ENCODE results near the gene MATN3. TPM values are rescaled to one million over a fixed set of nuclear protein-coding genes. Genes with fewer than 3 reads are reported as not detected.
A peak's percentile ranks its signal among the peaks of the same experiment; 100 is the strongest.
"Not testable (repeated sequence)": the region's sequence is repeated elsewhere in the genome, so short reads cannot be mapped to it uniquely, and the experiment has no call there.

MATN3 gene
- polyA plus RNA-seq, 4 donors, result 0.25 to 1.0 TPM; not detected in 2

- no peaks in the 10 kb centered on the region for H3K36me3 ChIP-seq (ENCODE audit: control insufficient read depth in 3 of 3, insufficient read depth in 2 of 3, low read depth in 1 of 3, low read length in 3 of 3)
- peak overlapping the region; percentile 86 to 99 (median 95) for H3K27ac ChIP-seq (ENCODE audit: low read depth in 1 of 3, low read length in 2 of 3)
- H3K4me1 ChIP-seq (ENCODE audit: control insufficient read depth in 3 of 3, insufficient read depth in 2 of 3, low read depth in 1 of 3, low read length in 2 of 3), result peaks cover 6 to 19% (median 12%) of the 10 kb centered on the region in 3 donors
- no peak for FAIRE-seq
- H3K4me3 ChIP-seq (ENCODE audit: low read depth in 1 of 3, low read length in 3 of 3), result peak overlapping the region in 2 of 3 donors; percentile 83 to 87
- no peaks in the 10 kb centered on the region for H3K9me3 ChIP-seq (ENCODE audit: control insufficient read depth in 2 of 2, insufficient read depth in 1 of 2, low read depth in 1 of 2, low read length in 1 of 2)
- no peaks in the 10 kb centered on the region for H3K27me3 ChIP-seq (ENCODE audit: control insufficient read depth in 3 of 3, insufficient read depth in 3 of 3, low read length in 3 of 3)
- 2 to 3% (median 3%) methylated on average over 10 of the region's 10 CpGs for WGBS, 3 donors
- peak; percentile 40 to 73 for DNase-seq
Measured at GRCh38 chr2:20052229-20052851, 39.9 kb upstream of the MATN3 start.

DNA sequence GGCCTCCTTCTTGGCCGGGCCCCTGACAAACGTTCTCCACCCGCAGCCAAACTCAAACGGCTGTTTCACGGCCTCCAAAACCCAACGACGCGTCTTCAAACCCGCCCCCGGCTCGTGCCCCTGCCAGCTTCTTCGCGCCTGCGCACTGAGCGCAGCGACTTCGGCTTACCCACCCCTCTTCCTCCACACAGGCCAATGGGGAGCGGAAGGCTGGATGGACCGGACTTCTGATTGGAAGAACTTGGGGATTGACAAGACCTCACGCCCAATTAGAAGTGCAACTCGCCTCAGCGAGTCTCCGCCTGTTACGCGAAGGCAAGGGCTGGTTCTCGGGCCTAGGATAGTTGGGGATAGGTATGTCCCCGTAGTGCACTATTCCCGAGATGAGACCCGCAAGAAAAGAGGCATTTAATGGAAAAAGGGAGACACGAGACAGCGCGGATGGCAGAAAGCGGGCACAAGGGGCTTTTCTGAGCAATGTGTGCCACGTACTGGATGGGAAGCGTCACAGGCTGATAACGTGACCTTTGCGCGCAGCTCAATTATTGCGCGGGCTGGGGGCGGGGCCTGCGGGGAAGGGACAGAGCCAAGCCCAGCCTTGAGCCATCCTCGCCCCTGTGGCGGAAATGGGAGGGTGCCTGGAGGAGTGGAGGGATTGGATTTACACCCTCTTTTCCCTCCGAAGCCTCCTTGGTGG lies 39.2 kb upstream of the MATN3 start, which contains the start of gene LAPTM4A:
TSS of gene LAPTM4A (minus strand) at position 97 of the 697 bp plus-strand sequence. CDS start 108 bp downstream, outside the sequence.
- Histone ChIP-seq H3K4me1 (ENCODE audit: control insufficient read depth in 3 of 3, insufficient read depth in 2 of 3, low read depth in 1 of 3, low read length in 2 of 3) (peaks cover 6 to 19% (median 12%) of the 10 kb centered on the region in 3 donors), H3K36me3 (ENCODE audit: control insufficient read depth in 3 of 3, insufficient read depth in 2 of 3, low read depth in 1 of 3, low read length in 3 of 3) (no peaks in the 10 kb centered on the region), H3K27me3 (ENCODE audit: control insufficient read depth in 3 of 3, insufficient read depth in 3 of 3, low read length in 3 of 3) (no peaks in the 10 kb centered on the region), H3K27ac (ENCODE audit: low read depth in 1 of 3, low read length in 2 of 3) (peak within 1 kb of the TSS; percentile 86 to 99 (median 95)), H3K9me3 (ENCODE audit: control insufficient read depth in 2 of 2, insufficient read depth in 1 of 2, low read depth in 1 of 2, low read length in 1 of 2) (no peaks in the 10 kb centered on the region), H3K4me3 (ENCODE audit: low read depth in 1 of 3, low read length in 3 of 3) (peak within 1 kb of the TSS; percentile 83 to 88 (median 87))
- peak; percentile 99 to 100 for DNase-seq
- FAIRE-seq, result no peak
- 0 to 1% (median 0%) methylated on average over 44 to 45 of the region's 45 CpGs for WGBS, 3 donors

GRCh38 chr2:20050646-20051531 lies 38.4 kb upstream of the MATN3 start:
- peak; percentile 81 to 83 for DNase-seq
- H3K4me1 ChIP-seq (ENCODE audit: control insufficient read depth in 3 of 3, insufficient read depth in 2 of 3, low read depth in 1 of 3, low read length in 2 of 3), result peaks cover 6 to 19% (median 12%) of the 10 kb centered on the region in 3 donors
- peak overlapping the region; percentile 83 to 99 (median 95) for H3K27ac ChIP-seq (ENCODE audit: low read depth in 1 of 3, low read length in 2 of 3)
- H3K4me3 ChIP-seq (ENCODE audit: low read depth in 1 of 3, low read length in 3 of 3), result peak overlapping the region; percentile 83 to 88 (median 87)
- peaks cover 0 to 2% (median 0%) of the 10 kb centered on the region in 3 donors for H3K36me3 ChIP-seq (ENCODE audit: control insufficient read depth in 3 of 3, insufficient read depth in 2 of 3, low read depth in 1 of 3, low read length in 3 of 3)
- H3K27me3 ChIP-seq (ENCODE audit: control insufficient read depth in 3 of 3, insufficient read depth in 3 of 3, low read length in 3 of 3), result no peaks in the 10 kb centered on the region
- WGBS, 3 donors, result 0 to 1% (median 1%) methylated on average over 47 of the region's 47 CpGs
- no peak for FAIRE-seq
- no peaks in the 10 kb centered on the region for H3K9me3 ChIP-seq (ENCODE audit: control insufficient read depth in 2 of 2, insufficient read depth in 1 of 2, low read depth in 1 of 2, low read length in 1 of 2)

DNA sequence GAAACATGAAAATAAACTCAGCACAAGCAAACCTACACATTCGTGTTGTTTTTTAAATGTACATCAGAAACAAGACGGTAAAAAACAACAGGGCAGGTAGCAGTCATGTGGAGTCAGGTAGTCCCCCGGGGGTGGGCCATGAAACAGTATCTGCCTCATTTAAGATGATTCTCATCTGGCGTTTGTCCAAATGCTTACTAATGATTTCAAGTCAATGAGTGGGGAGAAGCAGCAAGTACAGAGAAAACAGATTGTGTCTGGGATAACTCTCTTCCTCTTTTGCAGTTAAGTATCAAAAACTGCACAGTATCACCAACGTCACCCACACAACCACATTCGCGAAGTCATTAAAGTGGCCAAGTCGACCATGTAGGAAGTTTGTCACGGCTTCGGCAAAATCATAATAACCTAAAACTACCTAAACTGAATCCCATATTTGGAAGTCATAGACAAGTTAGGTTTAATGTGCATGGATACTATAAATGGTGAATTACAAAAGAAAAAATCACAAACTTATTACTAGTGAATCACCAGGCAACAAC lies 37.7 kb upstream of the MATN3 start:
- peaks cover 6 to 19% (median 12%) of the 10 kb centered on the region in 3 donors for H3K4me1 ChIP-seq (ENCODE audit: control insufficient read depth in 3 of 3, insufficient read depth in 2 of 3, low read depth in 1 of 3, low read length in 2 of 3)
- no peak for FAIRE-seq
- DNase-seq, result peak; percentile 34 to 43
- WGBS, 3 donors, result 0 to 2% (median 1%) methylated on average over 10 of the region's 10 CpGs
- no peaks in the 10 kb centered on the region for H3K9me3 ChIP-seq (ENCODE audit: control insufficient read depth in 2 of 2, insufficient read depth in 1 of 2, low read depth in 1 of 2, low read length in 1 of 2)
- H3K27me3 ChIP-seq (ENCODE audit: control insufficient read depth in 3 of 3, insufficient read depth in 3 of 3, low read length in 3 of 3), result no peaks in the 10 kb centered on the region
- peak overlapping the region; percentile 83 to 99 (median 95) for H3K27ac ChIP-seq (ENCODE audit: low read depth in 1 of 3, low read length in 2 of 3)
- peaks cover 0 to 2% (median 0%) of the 10 kb centered on the region in 3 donors for H3K36me3 ChIP-seq (ENCODE audit: control insufficient read depth in 3 of 3, insufficient read depth in 2 of 3, low read depth in 1 of 3, low read length in 3 of 3)
- H3K4me3 ChIP-seq (ENCODE audit: low read depth in 1 of 3, low read length in 3 of 3), result peak overlapping the region; percentile 83 to 88 (median 87)

GRCh38 chr2:20049637-20050036 lies 37.2 kb upstream of the MATN3 start:
- 4 to 11% (median 7%) methylated on average over 4 of the region's 4 CpGs for WGBS, 3 donors
- H3K4me3 ChIP-seq (ENCODE audit: low read depth in 1 of 3, low read length in 3 of 3), result peak overlapping the region in 2 of 3 donors; percentile 83 to 87

GRCh38 chr2:20048488-20049448 lies 36.3 kb upstream of the MATN3 start:
- 31 to 38% (median 35%) methylated on average over 6 of the region's 6 CpGs for WGBS, 3 donors

More at GRCh38 chr2:20049637-20050036, 37.2 kb upstream of the MATN3 start:
- H3K27me3 ChIP-seq (ENCODE audit: control insufficient read depth in 3 of 3, insufficient read depth in 3 of 3, low read length in 3 of 3), result no peaks in the 10 kb centered on the region
- DNase-seq (peak; percentile 15 to 37), FAIRE-seq (no peak)
- H3K27ac ChIP-seq (ENCODE audit: low read depth in 1 of 3, low read length in 2 of 3), result peak overlapping the region in 2 of 3 donors; percentile 70 to 95
- peaks cover 0 to 2% (median 0%) of the 10 kb centered on the region in 3 donors for H3K36me3 ChIP-seq (ENCODE audit: control insufficient read depth in 3 of 3, insufficient read depth in 2 of 3, low read depth in 1 of 3, low read length in 3 of 3)
- H3K4me1 ChIP-seq (ENCODE audit: control insufficient read depth in 3 of 3, insufficient read depth in 2 of 3, low read depth in 1 of 3, low read length in 2 of 3), result peaks cover 6 to 19% (median 12%) of the 10 kb centered on the region in 3 donors
- H3K9me3 ChIP-seq (ENCODE audit: control insufficient read depth in 2 of 2, insufficient read depth in 1 of 2, low read depth in 1 of 2, low read length in 1 of 2), result no peaks in the 10 kb centered on the region

GRCh38 chr2:20045712-20046292 lies 33.3 kb upstream of the MATN3 start:
- H3K4me1 ChIP-seq (ENCODE audit: control insufficient read depth in 3 of 3, insufficient read depth in 2 of 3, low read depth in 1 of 3, low read length in 2 of 3), result peaks cover 5 to 21% (median 18%) of the 10 kb centered on the region in 3 donors
- not testable (repeated sequence) for H3K4me3 ChIP-seq (ENCODE audit: low read depth in 1 of 3, low read length in 3 of 3); H3K27ac ChIP-seq (ENCODE audit: low read depth in 1 of 3, low read length in 2 of 3); FAIRE-seq; DNase-seq; H3K36me3 ChIP-seq (ENCODE audit: control insufficient read depth in 3 of 3, insufficient read depth in 2 of 3, low read depth in 1 of 3, low read length in 3 of 3); H3K9me3 ChIP-seq (ENCODE audit: control insufficient read depth in 2 of 2, insufficient read depth in 1 of 2, low read depth in 1 of 2, low read length in 1 of 2); H3K27me3 ChIP-seq (ENCODE audit: control insufficient read depth in 3 of 3, insufficient read depth in 3 of 3, low read length in 3 of 3)
- 71 to 75% (median 73%) methylated on average over 4 of the region's 4 CpGs for WGBS, 3 donors

More at GRCh38 chr2:20048488-20049448, 36.3 kb upstream of the MATN3 start:
- FAIRE-seq (no peak), DNase-seq (no peak)
- Histone ChIP-seq H3K27ac (ENCODE audit: low read depth in 1 of 3, low read length in 2 of 3) (peak overlapping the region; percentile 17 to 95 (median 43)), H3K36me3 (ENCODE audit: control insufficient read depth in 3 of 3, insufficient read depth in 2 of 3, low read depth in 1 of 3, low read length in 3 of 3) (peaks cover 0 to 2% (median 0%) of the 10 kb centered on the region in 3 donors), H3K9me3 (ENCODE audit: control insufficient read depth in 2 of 2, insufficient read depth in 1 of 2, low read depth in 1 of 2, low read length in 1 of 2) (no peaks in the 10 kb centered on the region), H3K27me3 (ENCODE audit: control insufficient read depth in 3 of 3, insufficient read depth in 3 of 3, low read length in 3 of 3) (no peaks in the 10 kb centered on the region), H3K4me3 (ENCODE audit: low read depth in 1 of 3, low read length in 3 of 3) (peak overlapping the region in 2 of 3 donors; percentile 83 to 87), H3K4me1 (ENCODE audit: control insufficient read depth in 3 of 3, insufficient read depth in 2 of 3, low read depth in 1 of 3, low read length in 2 of 3) (peaks cover 6 to 26% (median 12%) of the 10 kb centered on the region in 3 donors)

Measured in small intestine (tissue), 7 donors.